ENCODE data around the gene DENND11. TPM values are rescaled to one million over a fixed set of nuclear protein-coding genes. Genes with fewer than 3 reads are reported as not detected.

Gene DENND11
- total and polyA plus RNA-seq, 7 donors = 6.0 to 17.1 (median 14.3) TPM

GRCh38 chr7:141713890-141714289, 11.9 kb upstream of the DENND11 start:
- WGBS, 2 donors = 94 to 95% methylated on average over 1 of the region's 1 CpG
- intact Hi-C loops (cut with DNase I) = no loop called here

GRCh38 chr7:141712603-141713255, 10.8 kb upstream of the DENND11 start:
- Histone ChIP-seq H3K27ac (no peak overlapping the region), H3K27me3 (no peaks in the 10 kb centered on the region), H3K9me3 (no peaks in the 10 kb centered on the region), H3K36me3 (no peaks in the 10 kb centered on the region), H3K4me1 (no peaks in the 10 kb centered on the region), H3K4me3 (no peak overlapping the region)
- 89 to 92% methylated on average over 5 of the region's 5 CpGs for WGBS, 2 donors
- intact Hi-C loops (cut with DNase I) = no loop called here
- no peak for TF ChIP-seq EP300 (IDR thresholded peaks at IDR 0.05)
- TF ChIP-seq POLR2AphosphoS5 (IDR thresholded peaks at IDR 0.05) = no peak
- DNase-seq = no peak

More at GRCh38 chr7:141713890-141714289, 11.9 kb upstream of the DENND11 start:
- H3K36me3 ChIP-seq = no peaks in the 10 kb centered on the region
- TF ChIP-seq EP300 (IDR thresholded peaks at IDR 0.05) (no peak), CTCF (IDR thresholded peaks at IDR 0.05) (no peak)
- H3K27ac ChIP-seq = no peak overlapping the region
- no peaks in the 10 kb centered on the region for H3K27me3 ChIP-seq
- H3K9me3 ChIP-seq = no peaks in the 10 kb centered on the region
- no peak for DNase-seq
- H3K4me3 ChIP-seq = no peak overlapping the region
- no peaks in the 10 kb centered on the region for H3K4me1 ChIP-seq

GRCh38 chr7:141710301-141710700, 8.3 kb upstream of the DENND11 start:
- intact Hi-C loops (cut with DNase I) = no loop called here
- DNase-seq = no peak
- H3K27ac ChIP-seq = no peak overlapping the region
- H3K9me3 ChIP-seq = no peaks in the 10 kb centered on the region
- 24 to 38% methylated on average over 1 of the region's 1 CpG for WGBS, 2 donors
- H3K4me3 ChIP-seq = no peak overlapping the region
- H3K4me1 ChIP-seq = no peaks in the 10 kb centered on the region
- TF ChIP-seq CTCF (IDR thresholded peaks at IDR 0.05) = no peak
- TF ChIP-seq POLR2A (IDR thresholded peaks at IDR 0.05) = no peak
- TF ChIP-seq EP300 (IDR thresholded peaks at IDR 0.05) = no peak
- no peak for TF ChIP-seq POLR2AphosphoS5 (IDR thresholded peaks at IDR 0.05)
- H3K27me3 ChIP-seq = no peaks in the 10 kb centered on the region
- H3K36me3 ChIP-seq = no peaks in the 10 kb centered on the region

- Histone ChIP-seq H3K27me3 (no peaks in the 10 kb centered on the region), H3K9me3 (no peaks in the 10 kb centered on the region), H3K36me3 (no peaks in the 10 kb centered on the region), H3K4me1 (no peaks in the 10 kb centered on the region), H3K27ac (no peak overlapping the region), H3K4me3 (no peak overlapping the region)
- intact Hi-C loops (cut with DNase I) = no loop called here
- TF ChIP-seq POLR2A (IDR thresholded peaks at IDR 0.05) (no peak), CTCF (IDR thresholded peaks at IDR 0.05) (no peak), POLR2AphosphoS5 (IDR thresholded peaks at IDR 0.05) (no peak), EP300 (IDR thresholded peaks at IDR 0.05) (no peak)
- WGBS, 2 donors = 85 to 89% methylated on average over 4 of the region's 4 CpGs
- DNase-seq = no peak
Observed at GRCh38 chr7:141709749-141710148, 7.8 kb upstream of the DENND11 start.

- Histone ChIP-seq H3K27ac (no peak overlapping the region), H3K4me1 (no peaks in the 10 kb centered on the region), H3K4me3 (no peak overlapping the region), H3K36me3 (no peaks in the 10 kb centered on the region), H3K9me3 (no peaks in the 10 kb centered on the region), H3K27me3 (no peaks in the 10 kb centered on the region)
- DNase-seq = no peak
- 90 to 92% methylated on average over 2 of the region's 2 CpGs for WGBS, 2 donors
- intact Hi-C loops (cut with DNase I) = no loop called here
- TF ChIP-seq POLR2A (IDR thresholded peaks at IDR 0.05) (no peak), CTCF (IDR thresholded peaks at IDR 0.05) (no peak), EP300 (IDR thresholded peaks at IDR 0.05) (no peak), POLR2AphosphoS5 (IDR thresholded peaks at IDR 0.05) (no peak)
Observed at GRCh38 chr7:141709318-141709717, 7.4 kb upstream of the DENND11 start.
